WTC11 (cell line): Measurements from ENCODE around the gene FKBP14.

Source experiments
- ATF1 ChIP-seq: sonication (generic); formaldehyde crosslinking; IDR thresholded peaks from 2 replicates; pipeline ENCODE4 v1.8.1; 2023; ENCODE audit warnings: mild to moderate bottlenecking, moderate library complexity, missing genetic modification reagents
- CBFB ChIP-seq: sonication (generic); formaldehyde crosslinking; IDR thresholded peaks from 2 replicates; pipeline ENCODE4 v1.8.1; 2022; ENCODE audit warnings: mild to moderate bottlenecking, low read depth, missing genetic modification reagents
- ETV6 ChIP-seq: sonication (generic); formaldehyde crosslinking; IDR thresholded peaks from 2 replicates; pipeline ENCODE4 v1.8.1; 2022; ENCODE audit warnings: mild to moderate bottlenecking, missing genetic modification reagents
- TF ChIP-seq, protein P1 (sequence below): sonication (generic); formaldehyde crosslinking; IDR thresholded peaks from 2 replicates; pipeline ENCODE4 v1.8.0; 2022; ENCODE audit warnings: mild to moderate bottlenecking, missing genetic modification reagents
- TF ChIP-seq, protein P2 (sequence below): fragments of 200-600 bp; IDR thresholded peaks from 2 replicates; pipeline ENCODE4 v1.8.0; 2022; ENCODE audit warnings: antibody characterized with exemption
- TF ChIP-seq, protein P3 (sequence below): sonication (generic); formaldehyde crosslinking; IDR thresholded peaks from 2 replicates; pipeline ENCODE4 v1.8.1; 2022; ENCODE audit warnings: low read depth, mild to moderate bottlenecking, moderate library complexity, missing genetic modification reagents, borderline replicate concordance

DNA sequence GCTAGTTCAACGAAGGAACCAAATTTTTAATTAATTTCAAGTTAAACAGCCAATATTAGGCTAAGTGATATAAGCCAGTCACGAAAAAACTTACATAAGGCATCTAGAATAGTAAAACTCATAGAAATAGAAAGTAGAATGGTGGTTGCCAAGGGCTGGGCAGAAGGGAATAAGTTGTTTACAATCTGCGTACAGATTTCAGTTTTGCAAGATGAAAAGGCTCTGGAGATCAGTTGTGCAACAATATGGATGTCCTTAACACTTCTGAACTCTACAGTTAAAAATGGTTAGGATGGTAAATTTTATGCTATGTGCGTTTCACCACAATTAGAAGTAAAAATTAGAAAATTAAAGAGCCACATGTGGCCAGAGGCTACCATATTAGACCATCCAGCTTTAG is 50.2 kb downstream of the FKBP14 start:
- TF ChIP-seq, protein P1, sequence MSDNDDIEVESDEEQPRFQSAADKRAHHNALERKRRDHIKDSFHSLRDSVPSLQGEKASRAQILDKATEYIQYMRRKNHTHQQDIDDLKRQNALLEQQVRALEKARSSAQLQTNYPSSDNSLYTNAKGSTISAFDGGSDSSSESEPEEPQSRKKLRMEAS (CRISPR knock-in tag) = no peak
- TF ChIP-seq, protein P2, sequence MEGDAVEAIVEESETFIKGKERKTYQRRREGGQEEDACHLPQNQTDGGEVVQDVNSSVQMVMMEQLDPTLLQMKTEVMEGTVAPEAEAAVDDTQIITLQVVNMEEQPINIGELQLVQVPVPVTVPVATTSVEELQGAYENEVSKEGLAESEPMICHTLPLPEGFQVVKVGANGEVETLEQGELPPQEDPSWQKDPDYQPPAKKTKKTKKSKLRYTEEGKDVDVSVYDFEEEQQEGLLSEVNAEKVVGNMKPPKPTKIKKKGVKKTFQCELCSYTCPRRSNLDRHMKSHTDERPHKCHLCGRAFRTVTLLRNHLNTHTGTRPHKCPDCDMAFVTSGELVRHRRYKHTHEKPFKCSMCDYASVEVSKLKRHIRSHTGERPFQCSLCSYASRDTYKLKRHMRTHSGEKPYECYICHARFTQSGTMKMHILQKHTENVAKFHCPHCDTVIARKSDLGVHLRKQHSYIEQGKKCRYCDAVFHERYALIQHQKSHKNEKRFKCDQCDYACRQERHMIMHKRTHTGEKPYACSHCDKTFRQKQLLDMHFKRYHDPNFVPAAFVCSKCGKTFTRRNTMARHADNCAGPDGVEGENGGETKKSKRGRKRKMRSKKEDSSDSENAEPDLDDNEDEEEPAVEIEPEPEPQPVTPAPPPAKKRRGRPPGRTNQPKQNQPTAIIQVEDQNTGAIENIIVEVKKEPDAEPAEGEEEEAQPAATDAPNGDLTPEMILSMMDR = no peak
- TF ChIP-seq CBFB (CRISPR knock-in tag) = no peak
- no peak for TF ChIP-seq ATF1 (CRISPR knock-in tag)
- TF ChIP-seq ETV6 (CRISPR knock-in tag) = no peak
- TF ChIP-seq, protein P3, sequence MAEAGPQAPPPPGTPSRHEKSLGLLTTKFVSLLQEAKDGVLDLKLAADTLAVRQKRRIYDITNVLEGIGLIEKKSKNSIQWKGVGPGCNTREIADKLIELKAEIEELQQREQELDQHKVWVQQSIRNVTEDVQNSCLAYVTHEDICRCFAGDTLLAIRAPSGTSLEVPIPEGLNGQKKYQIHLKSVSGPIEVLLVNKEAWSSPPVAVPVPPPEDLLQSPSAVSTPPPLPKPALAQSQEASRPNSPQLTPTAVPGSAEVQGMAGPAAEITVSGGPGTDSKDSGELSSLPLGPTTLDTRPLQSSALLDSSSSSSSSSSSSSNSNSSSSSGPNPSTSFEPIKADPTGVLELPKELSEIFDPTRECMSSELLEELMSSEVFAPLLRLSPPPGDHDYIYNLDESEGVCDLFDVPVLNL = no peak
